Neural progenitor cell (in vitro differentiated cells): ENCODE data around the gene CUEDC1.

Experiments
- CTCF ChIP-seq: fragments of 200-600 bp; sonication (generic); IDR thresholded peaks from 2 replicates; pipeline ENCODE4 v1.5.1; 2017; ENCODE audit warnings: antibody characterized with exemption, mild to moderate bottlenecking
- EZH2 ChIP-seq: fragments of 200-600 bp; sonication (generic); IDR thresholded peaks from 2 replicates; pipeline ENCODE4 v1.6.1; 2017; ENCODE audit warnings: antibody characterized with exemption, mild to moderate bottlenecking, moderate library complexity
- EZH2phosphoT487 ChIP-seq: fragments of 200-600 bp; sonication (generic); IDR thresholded peaks from 2 replicates; pipeline ENCODE4 v1.6.1; 2017; ENCODE audit warnings: antibody characterized with exemption

GRCh38 chr17:57947369-57947768 lies 7.8 kb downstream of the CUEDC1 start:
- no peak for TF ChIP-seq CTCF
- no peak for TF ChIP-seq EZH2phosphoT487
- no peak for TF ChIP-seq EZH2
